Neuron (in vitro differentiated cells): ENCODE data around the gene TSPEAR.

ENCODE experiments used
- H2AFZ ChIP-seq: one replicate; pipeline ENCODE4 v1.6.1; 2013; ENCODE audit warnings: low read depth, mild to moderate bottlenecking, inconsistent platforms, low read length, moderate library complexity
- H3K27me3 ChIP-seq: one replicate; pipeline ENCODE4 v1.6.1; 2013; ENCODE audit warnings: low read length; ENCODE audit not compliant: insufficient read depth
- H3K36me3 ChIP-seq: one replicate; pipeline ENCODE4 v1.6.1; 2013; ENCODE audit warnings: low read length; ENCODE audit not compliant: insufficient read depth
- H3K4me1 ChIP-seq: one replicate; pipeline ENCODE4 v1.6.1; 2013; ENCODE audit warnings: low read length; ENCODE audit not compliant: insufficient read depth
- H3K4me3 ChIP-seq: 2 replicates; pipeline ENCODE4 v1.5.1; 2013; ENCODE audit warnings: mild to moderate bottlenecking, low read length, moderate library complexity
- H3K9me3 ChIP-seq: one replicate; pipeline ENCODE4 v1.6.1; 2013; ENCODE audit warnings: low read length

Gene TSPEAR

GRCh38 chr21:44498280-44499210, 212.8 kb downstream of the TSPEAR start:
- H3K9me3 ChIP-seq: peaks cover 3% of the 10 kb centered on the region
- H3K36me3 ChIP-seq: no peaks in the 10 kb centered on the region
- H3K27me3 ChIP-seq: peaks cover 10% of the 10 kb centered on the region
- no peak overlapping the region for H3K4me3 ChIP-seq
- H2AFZ ChIP-seq: no peak overlapping the region
- H3K4me1 ChIP-seq: peaks cover 14% of the 10 kb centered on the region

DNA sequence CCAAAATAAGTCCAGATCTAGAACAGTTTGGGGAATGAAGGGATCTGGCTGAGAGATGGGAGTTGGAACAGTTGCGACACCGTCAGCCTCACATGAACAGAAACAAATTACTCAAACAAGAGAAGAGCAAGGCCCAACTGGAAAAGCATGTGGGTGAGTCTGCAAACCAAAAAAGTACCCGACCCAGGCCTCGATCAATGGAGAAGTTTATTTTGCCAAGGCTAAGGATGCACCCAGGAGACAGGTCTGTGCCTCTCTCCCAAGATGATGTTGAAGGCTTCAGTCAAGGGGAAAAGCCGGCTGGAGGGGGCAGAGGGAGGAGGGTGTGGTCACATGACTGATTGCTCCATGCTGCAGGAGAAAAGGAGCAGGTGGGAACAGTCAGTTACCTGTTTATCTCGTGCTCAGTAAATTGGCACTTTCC, 213.7 kb downstream of the TSPEAR start:
- H3K27me3 ChIP-seq: peaks cover 10% of the 10 kb centered on the region

DNA sequence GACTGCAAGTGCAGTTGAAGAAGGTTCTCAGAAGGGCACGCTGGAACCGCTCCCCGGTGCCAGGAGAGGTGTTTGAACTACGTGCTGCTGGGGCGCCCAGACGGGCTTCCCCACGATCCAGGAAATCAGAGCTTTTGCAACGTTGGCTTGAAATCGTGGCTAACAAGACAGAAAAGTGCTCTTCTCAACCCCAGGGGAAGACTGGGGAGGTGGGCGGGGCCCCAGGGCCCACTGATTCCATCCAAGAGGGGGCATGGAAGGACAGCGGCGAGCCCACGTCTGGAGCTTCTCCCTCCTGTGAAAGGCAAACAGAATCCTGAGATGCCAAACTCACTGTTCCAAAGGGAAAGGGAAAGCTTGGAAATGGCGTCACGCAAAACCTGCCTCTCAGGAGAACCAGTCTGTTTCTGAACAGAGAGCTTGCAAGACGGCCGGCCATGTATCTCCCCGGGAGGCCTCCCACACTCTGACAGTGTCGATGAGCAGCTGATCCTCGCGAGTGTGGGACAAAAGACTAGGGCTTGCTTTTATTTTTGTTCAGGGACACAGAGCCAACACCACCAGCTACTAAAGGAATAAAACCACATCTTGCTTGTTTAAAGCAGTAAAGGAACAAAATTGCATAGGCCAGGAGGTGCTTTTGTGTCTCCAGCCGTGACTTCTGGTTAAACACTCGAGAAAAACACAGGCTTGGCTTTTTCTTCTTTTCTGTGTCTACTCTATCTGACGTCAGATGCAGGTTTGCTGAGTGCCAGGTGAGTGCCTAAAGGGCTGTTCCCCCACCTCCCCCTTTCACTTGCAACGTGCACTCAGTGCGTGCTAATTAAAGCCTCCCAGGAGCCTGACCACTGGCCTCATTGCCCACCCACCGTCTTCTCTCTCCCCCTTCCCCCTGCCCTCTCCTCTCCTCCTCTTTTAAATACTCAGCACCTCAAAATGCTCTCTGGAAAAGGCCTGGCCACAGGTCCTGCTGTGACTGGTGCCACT, 214.5 kb downstream of the TSPEAR start:
- H3K9me3 ChIP-seq: peaks cover 8% of the 10 kb centered on the region
- H2AFZ ChIP-seq: peak overlapping the region; percentile 39
- peaks cover 14% of the 10 kb centered on the region for H3K4me1 ChIP-seq
- H3K4me3 ChIP-seq: no peak overlapping the region
- no peaks in the 10 kb centered on the region for H3K36me3 ChIP-seq
- H3K27me3 ChIP-seq: peaks cover 10% of the 10 kb centered on the region

More for the DNA sequence above, 213.7 kb downstream of the TSPEAR start:
- Histone ChIP-seq H3K36me3 (no peaks in the 10 kb centered on the region), H2AFZ (no peak overlapping the region), H3K4me1 (peaks cover 14% of the 10 kb centered on the region), H3K9me3 (peaks cover 8% of the 10 kb centered on the region), H3K4me3 (no peak overlapping the region)

DNA sequence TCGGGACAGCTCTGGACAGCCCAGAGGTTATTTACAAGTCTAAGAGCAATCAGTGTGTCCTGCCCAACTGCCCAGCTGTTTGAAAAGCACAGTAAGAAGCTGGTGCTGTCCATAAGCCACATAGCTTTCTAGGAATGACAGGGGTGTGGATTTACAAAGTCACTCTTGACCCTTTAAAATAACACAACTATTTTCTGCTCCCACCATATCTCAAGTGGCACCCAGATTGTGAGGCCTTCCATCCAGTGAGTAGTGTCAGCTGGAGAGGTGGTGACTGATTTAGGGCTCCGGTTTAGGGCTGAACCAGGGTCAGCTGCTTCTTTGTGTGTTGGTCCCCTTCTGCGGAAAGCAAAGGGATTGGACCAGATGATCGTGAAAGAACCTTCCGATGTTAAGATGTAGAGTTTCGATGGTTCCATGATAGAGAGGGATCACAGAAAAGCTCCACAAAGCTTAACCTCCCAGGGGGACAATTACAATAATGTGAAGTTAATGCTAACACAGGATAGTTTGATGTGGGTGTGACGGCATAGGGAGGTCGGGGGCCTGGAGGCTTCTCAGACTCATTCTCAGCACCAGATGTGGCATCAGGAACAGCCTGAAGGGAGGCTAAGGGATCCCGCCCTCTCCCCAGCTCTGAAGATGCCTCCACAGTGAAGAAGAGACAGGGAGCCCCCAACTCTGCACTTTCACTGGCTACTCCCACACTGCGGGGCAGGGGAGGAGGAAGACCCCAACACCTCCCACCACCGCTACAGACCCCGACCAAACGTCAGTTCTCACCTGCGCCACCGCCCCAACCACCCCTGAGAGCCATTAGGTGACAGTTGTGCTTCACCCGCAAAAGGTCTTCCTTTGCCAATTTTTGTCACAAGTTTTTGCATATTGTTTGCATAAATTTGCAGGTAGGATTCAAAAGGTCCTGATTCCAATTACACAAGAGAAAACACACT, 215.5 kb downstream of the TSPEAR start:
- Histone ChIP-seq H3K9me3 (peaks cover 10% of the 10 kb centered on the region), H3K27me3 (peaks cover 10% of the 10 kb centered on the region), H3K4me1 (peaks cover 14% of the 10 kb centered on the region), H3K36me3 (no peaks in the 10 kb centered on the region), H3K4me3 (no peak overlapping the region), H2AFZ (no peak overlapping the region)

- Histone ChIP-seq H3K9me3 (peaks cover 12% of the 10 kb centered on the region), H2AFZ (no peak overlapping the region), H3K4me1 (peaks cover 14% of the 10 kb centered on the region), H3K4me3 (no peak overlapping the region), H3K27me3 (peaks cover 10% of the 10 kb centered on the region), H3K36me3 (no peaks in the 10 kb centered on the region)
Measured at GRCh38 chr21:44494956-44495355, 216.4 kb downstream of the TSPEAR start.

- peaks cover 5% of the 10 kb centered on the region for H3K27me3 ChIP-seq
- peaks cover 14% of the 10 kb centered on the region for H3K4me1 ChIP-seq
- H3K36me3 ChIP-seq: no peaks in the 10 kb centered on the region
- H3K9me3 ChIP-seq: peaks cover 12% of the 10 kb centered on the region
- H3K4me3 ChIP-seq: no peak overlapping the region
- H2AFZ ChIP-seq: no peak overlapping the region
Measured at GRCh38 chr21:44494418-44494817, 217.0 kb downstream of the TSPEAR start.

DNA sequence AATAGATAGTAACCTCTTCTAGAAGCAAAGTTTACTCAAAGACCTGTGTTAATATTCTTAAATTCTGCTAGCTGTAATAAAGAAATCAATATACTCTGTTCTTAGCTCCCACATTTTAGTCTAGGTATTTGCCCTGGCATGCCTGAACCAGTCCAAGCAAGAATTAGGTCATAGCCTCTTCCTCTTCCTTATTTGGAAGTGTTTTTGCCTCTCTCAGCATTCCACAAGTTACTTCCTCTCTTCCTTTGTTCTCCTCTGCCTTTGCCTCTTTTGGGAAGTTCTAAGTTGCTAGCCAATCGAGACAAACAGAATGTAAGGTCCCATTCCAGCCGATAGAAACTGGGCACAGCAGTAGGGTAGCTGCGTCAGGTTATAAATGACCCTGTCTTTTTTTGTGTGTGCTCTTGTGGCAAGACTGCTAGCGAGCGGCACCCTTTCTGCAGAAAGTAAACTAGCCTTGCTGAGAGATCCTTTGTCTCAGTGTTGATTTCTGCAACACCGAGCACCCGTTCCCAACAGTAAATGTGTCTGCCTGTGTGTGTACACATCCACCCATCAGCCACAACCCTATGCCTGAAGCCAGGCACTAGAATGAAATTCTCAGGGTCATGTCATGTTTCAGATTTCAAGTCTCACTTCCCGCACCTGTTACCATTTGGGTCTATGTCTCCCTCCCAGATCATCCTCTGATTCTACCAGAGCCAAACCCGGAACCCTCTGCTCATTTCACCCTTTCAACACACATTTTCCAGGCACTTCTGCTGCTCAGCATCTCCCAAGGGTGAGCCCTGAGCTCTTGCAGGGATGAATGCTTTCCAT, 218.6 kb downstream of the TSPEAR start:
- Histone ChIP-seq H3K36me3 (no peaks in the 10 kb centered on the region), H2AFZ (no peak overlapping the region), H3K27me3 (peaks cover 2% of the 10 kb centered on the region), H3K9me3 (peaks cover 15% of the 10 kb centered on the region), H3K4me1 (peaks cover 12% of the 10 kb centered on the region), H3K4me3 (no peak overlapping the region)

DNA sequence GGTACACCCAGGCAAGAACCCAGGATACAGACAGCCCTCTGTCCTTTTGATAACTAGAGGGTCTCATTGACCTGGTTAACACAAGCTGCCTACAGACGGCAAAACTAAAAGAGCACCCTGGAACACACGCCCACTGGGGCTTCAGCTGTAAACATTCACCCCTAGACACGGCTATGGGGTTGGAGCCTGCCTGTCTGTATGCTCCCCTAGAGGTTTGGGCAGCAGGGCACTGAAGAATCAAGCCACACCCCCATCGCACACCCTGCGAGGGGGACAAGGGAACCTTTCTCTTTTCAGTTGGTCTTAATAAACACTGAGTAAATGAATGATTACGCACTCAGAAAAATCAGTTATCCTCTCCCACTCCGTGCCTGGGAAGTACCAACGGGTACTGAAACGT, 220.6 kb downstream of the TSPEAR start:
- no peaks in the 10 kb centered on the region for H3K27me3 ChIP-seq
- H2AFZ ChIP-seq: no peak overlapping the region
- no peak overlapping the region for H3K4me3 ChIP-seq
- no peaks in the 10 kb centered on the region for H3K36me3 ChIP-seq
- no peaks in the 10 kb centered on the region for H3K4me1 ChIP-seq
- H3K9me3 ChIP-seq: peaks cover 15% of the 10 kb centered on the region

DNA sequence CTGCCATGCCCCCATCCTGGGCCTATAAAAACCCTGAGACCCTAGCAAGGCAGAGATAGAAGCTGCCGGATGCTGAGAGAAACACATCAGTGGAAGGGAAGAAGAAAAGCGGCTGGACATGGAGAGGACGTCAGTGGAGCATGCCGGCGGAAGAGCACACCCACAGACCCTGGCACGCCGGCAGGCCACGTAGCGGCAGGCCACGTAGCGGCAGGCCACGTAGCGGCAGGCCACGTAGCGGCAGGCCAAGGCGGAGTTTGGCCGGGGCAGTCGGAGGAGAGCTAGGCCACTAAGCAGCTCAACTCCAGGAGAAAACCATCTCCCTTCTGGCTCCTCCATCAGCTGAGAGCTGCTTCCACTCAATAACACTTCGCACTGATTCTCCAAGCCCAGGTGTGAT, 221.0 kb downstream of the TSPEAR start:
- Histone ChIP-seq H3K4me3 (no peak overlapping the region), H3K9me3 (peaks cover 15% of the 10 kb centered on the region), H3K36me3 (no peaks in the 10 kb centered on the region), H2AFZ (no peak overlapping the region), H3K27me3 (no peaks in the 10 kb centered on the region), H3K4me1 (no peaks in the 10 kb centered on the region)

- Histone ChIP-seq H3K4me3 (no peak overlapping the region), H3K9me3 (peaks cover 15% of the 10 kb centered on the region), H2AFZ (no peak overlapping the region), H3K36me3 (no peaks in the 10 kb centered on the region), H3K27me3 (no peaks in the 10 kb centered on the region), H3K4me1 (no peaks in the 10 kb centered on the region)
Measured at GRCh38 chr21:44489962-44490361, 221.4 kb downstream of the TSPEAR start.

DNA sequence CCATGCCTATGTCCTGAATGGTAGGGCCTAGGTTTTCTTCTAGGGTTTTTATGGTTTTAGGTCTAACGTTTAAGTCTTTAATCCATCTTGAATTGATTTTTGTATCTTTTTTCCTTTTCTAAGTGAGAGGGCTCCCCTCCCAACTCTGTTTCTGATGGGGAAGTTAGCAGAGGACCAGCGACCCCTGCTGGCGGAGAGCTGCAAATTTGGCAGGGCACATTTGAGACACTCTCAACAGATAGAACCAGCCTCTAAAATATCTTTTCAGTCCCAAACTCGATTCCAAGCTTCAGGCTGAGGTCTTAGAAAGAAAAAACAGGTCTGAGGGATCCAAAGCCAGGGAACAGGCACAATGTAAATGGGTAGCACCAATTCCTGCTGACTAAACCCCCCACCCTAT, 223.5 kb downstream of the TSPEAR start:
- Histone ChIP-seq H3K9me3 (peaks cover 7% of the 10 kb centered on the region), H3K36me3 (no peaks in the 10 kb centered on the region), H3K4me3 (no peak overlapping the region), H3K4me1 (no peaks in the 10 kb centered on the region), H3K27me3 (no peaks in the 10 kb centered on the region), H2AFZ (no peak overlapping the region)
